Activated T-helper 2 cell treated with anti-CD3 and anti-CD28 coated beads, Interferon-gamma antibody, Interleukin-2, Interleukin-4, amounts not matched to agents 10 μg/mL and 5 μg/mL and 100 μg/mL, durations not matched to agents 14 hours and 24 hours and 36 hours (primary cell): ENCODE results near the gene IFNA6. TPM values are rescaled to one million over a fixed set of nuclear protein-coding genes. Genes with fewer than 3 reads are reported as not detected.
"Not testable (repeated sequence)": the region's sequence is repeated elsewhere in the genome, so short reads cannot be mapped to it uniquely, and the experiment has no call there.

Experiments used
- DNase-seq: peaks from one replicate; pipeline ENCODE4 v3.0.0; 2021; ENCODE audit warnings: low spot score
- H3K27ac Mint-ChIP-seq: one replicate; pipeline ENCODE4 v1.8.0; 2021; ENCODE audit warnings: mixed read lengths
- H3K27me3 Mint-ChIP-seq: one replicate; pipeline ENCODE4 v1.8.0; 2021; ENCODE audit warnings: low read depth, mixed read lengths
- H3K36me3 Mint-ChIP-seq: one replicate; pipeline ENCODE4 v1.8.0; 2021; ENCODE audit warnings: low read depth, mixed read lengths
- H3K4me1 Mint-ChIP-seq: one replicate; pipeline ENCODE4 v1.8.0; 2021; ENCODE audit warnings: low read depth, mixed read lengths
- H3K4me3 Mint-ChIP-seq: one replicate; pipeline ENCODE4 v1.8.0; 2021; ENCODE audit warnings: low read depth, mild to moderate bottlenecking, moderate library complexity, mixed read lengths
- H3K9me3 Mint-ChIP-seq: one replicate; pipeline ENCODE4 v1.8.0; 2021; ENCODE audit warnings: mixed read lengths
- intact Hi-C: fragments of 100-400 bp; cut with micrococcal nuclease; formaldehyde crosslinking; loops from one replicate; pipeline ENCODE4 v1.15.1; 2023
- total RNA-seq: library from RNA; stranded (reverse); gene quantifications from 2 replicates; pipeline ENCODE4 v1.2.3, GENCODE V29; 2022

IFNA6 gene
- total RNA-seq, result not detected in 2 replicates

DNA sequence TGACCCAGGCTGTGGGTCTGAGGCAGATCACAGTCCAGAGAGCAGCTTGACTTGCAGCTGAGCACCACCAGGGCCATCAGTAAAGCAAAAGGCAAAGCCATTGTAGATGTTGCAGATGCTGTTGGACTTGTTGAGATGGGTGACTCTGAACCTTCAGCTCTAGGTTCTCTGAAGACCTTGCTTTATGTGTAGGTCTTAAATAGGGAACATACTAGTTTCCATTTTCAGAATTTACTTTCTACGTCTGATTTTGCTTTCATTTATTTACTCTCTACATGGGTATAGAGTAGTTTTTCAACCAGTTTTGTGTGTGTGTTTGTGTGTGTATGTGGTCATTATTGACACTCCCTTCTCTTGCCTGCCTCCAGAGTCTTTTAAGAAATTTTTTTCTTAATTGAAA is at the start of gene IFNA6:
Gene IFNA6, minus strand, starts transcription at position 101 of the 400 bp plus-strand sequence. Its CDS starts 0 bp downstream, at position 101.
- Mint-ChIP-seq H3K4me1 (no peaks in the 10 kb centered on the region), H3K36me3 (peaks cover 4% of the 10 kb centered on the region), H3K9me3 (peaks cover 14% of the 10 kb centered on the region), H3K27me3 (peaks cover 37% of the 10 kb centered on the region), H3K4me3 (no peak within 1 kb of the TSS), H3K27ac (no peak within 1 kb of the TSS)
- DNase-seq, result no peak
- intact Hi-C loops, result no loop called here

DNA sequence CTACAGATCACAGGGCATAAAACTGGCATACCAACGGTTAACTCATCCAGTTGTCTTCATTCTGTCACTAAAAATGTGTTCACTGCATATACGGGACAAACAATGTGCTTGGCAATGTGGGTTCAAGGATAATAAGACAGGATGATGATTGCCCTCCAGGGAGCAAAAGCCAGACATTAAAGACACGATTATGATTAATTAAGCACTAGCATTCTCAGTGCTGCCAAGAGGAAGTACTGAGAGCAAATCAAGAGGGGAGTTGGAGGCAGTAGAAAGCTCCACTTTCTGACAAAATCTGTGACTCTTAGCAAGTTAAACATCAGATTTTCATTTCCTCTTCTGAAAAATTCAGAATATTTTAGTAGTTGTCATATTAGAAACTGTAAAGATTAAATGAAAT is 49.3 kb upstream of the IFNA6 start:
- peaks cover 68% of the 10 kb centered on the region for H3K27me3 Mint-ChIP-seq
- intact Hi-C loops, result loop anchor here (5.0 kb wide), 1 partner anchor 37 kb away; no protein-coding TSS in a partner anchor
- DNase-seq, result no peak
- H3K4me1 Mint-ChIP-seq, result peaks cover 25% of the 10 kb centered on the region
- no peak overlapping the region for H3K27ac Mint-ChIP-seq
- H3K4me3 Mint-ChIP-seq, result no peak overlapping the region
- H3K36me3 Mint-ChIP-seq, result no peaks in the 10 kb centered on the region
- no peaks in the 10 kb centered on the region for H3K9me3 Mint-ChIP-seq

DNA sequence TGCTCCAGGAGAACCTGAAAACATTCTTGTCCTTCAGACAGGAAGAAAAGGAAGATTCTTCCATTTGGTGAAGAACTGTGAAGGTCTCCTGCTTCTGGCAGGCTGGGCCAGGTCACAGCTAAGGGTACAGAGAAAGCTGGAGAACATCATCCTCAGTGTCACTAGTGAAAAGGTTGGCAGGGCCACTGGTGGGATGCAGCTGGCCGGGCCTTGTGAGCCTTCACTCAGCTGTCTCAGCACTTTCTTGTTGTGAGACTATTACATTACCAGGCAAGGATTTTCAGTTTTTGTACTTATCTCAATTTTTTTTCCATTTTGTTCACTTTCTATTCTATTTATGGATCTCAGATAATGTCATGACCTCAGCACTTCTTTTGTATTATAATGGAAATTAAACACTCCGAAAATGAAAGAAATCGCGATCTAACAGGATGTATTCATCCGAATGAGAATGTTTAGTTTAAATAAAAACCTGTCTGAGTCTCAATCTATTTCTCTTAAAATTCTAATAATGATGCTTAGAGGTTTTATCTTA is 48.3 kb upstream of the IFNA6 start:
- Mint-ChIP-seq H3K27ac (no peak overlapping the region), H3K27me3 (peaks cover 62% of the 10 kb centered on the region), H3K9me3 (no peaks in the 10 kb centered on the region), H3K36me3 (no peaks in the 10 kb centered on the region), H3K4me1 (peaks cover 25% of the 10 kb centered on the region), H3K4me3 (no peak overlapping the region)
- intact Hi-C loops, result no loop called here
- no peak for DNase-seq

DNA sequence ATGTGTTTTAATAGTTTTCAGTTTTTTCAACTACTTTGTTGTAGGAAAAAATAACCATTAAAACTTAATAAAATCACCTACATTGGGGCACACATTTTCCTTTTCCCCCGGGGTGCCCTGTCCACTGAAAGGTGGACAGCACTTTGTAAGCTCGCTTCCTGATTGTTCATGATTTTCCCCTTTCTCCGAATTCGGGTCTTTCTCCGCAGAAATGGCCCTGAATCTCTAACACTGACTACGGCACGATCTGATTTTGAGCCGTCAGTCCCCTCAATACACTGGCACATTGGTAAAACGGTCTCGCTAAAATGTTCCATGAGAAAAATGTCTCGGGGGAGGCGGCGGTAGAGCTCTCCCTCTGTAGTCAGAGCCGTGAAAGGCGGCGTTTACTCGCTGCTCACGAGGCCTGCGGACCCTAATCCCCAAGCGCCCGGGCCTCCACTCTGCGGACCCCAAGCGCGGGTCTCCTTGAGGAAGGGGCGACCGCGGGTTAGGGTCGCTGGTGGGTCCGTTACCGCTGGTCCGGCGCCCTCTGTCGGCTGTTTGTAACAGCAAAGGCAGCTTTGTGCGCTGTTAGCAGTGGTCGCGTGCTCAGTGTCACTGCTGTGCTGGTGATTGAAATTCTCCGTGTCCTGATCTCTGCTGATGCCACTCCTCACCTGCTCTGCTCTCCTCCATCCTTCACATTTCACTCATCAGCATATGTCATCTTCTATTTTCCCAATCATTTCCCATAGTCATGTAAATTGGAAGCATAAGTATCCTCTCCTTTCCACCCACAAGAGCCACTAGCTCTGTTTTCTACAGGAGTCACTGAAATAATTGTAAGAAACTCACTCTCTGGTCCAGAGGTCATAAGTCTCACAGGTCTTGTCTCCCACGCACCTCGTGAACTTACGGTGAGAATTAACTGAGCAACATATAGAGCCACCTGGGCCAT is 45.4 kb upstream of the IFNA6 start:
- Mint-ChIP-seq H3K9me3 (no peaks in the 10 kb centered on the region), H3K4me3 (peak overlapping the region; percentile 81), H3K27ac (no peak overlapping the region), H3K4me1 (peaks cover 16% of the 10 kb centered on the region), H3K36me3 (no peaks in the 10 kb centered on the region), H3K27me3 (peaks cover 65% of the 10 kb centered on the region)
- peak; percentile 33 for DNase-seq
- intact Hi-C loops, result loop anchor here (1.0 kb wide), 1 partner anchor 70 kb away; no protein-coding TSS in a partner anchor

DNA sequence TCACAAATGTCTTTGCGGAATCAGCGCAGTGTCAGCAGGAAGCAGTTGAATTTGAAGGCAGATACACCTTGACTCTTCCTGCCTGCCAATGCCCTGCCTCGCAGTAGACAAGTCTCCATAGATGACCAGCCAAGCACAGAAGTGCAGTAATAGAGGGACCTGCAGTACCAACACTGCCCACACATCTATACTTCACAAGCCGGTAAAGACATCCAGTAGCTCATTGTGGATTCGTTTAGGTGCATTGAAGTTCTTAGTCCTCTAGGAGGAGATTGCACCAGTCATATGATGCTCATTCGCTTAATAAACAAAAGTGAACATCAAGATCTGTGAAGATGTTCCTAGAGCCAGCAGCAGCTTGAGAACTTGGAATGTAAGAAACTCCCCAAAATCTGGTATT is 41.6 kb upstream of the IFNA6 start:
- H3K9me3 Mint-ChIP-seq, result no peaks in the 10 kb centered on the region
- H3K36me3 Mint-ChIP-seq, result no peaks in the 10 kb centered on the region
- no peak for DNase-seq
- no peak overlapping the region for H3K4me3 Mint-ChIP-seq
- intact Hi-C loops, result no loop called here
- H3K4me1 Mint-ChIP-seq, result peaks cover 10% of the 10 kb centered on the region
- no peak overlapping the region for H3K27ac Mint-ChIP-seq
- peaks cover 67% of the 10 kb centered on the region for H3K27me3 Mint-ChIP-seq

DNA sequence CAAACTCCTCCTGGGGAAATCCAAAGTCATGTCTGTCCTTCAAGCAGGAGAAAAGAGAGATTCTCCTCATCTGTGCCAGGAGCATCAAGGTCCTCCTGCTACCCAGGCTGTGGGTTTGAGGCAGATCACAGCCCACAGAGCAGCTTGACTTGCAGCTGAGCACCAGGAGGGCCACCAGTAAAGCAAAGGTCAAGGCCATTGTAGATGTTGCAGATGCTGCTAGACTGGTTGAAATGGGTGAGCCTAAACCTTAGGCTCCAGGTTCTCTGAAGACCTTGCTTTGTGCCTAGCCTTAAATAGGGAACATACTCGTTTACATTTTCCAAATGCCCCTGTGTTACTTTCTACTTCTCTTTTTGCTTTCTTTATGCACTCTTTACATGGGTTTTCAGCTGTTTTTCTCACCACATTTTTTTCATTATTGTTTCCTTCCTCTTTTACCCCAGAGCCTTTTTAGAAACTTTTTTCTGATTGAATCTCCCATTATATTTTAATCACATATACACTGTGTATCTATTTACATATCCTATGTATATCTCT is 34.5 kb upstream of the IFNA6 start, which contains the start of gene IFNA2:
Gene IFNA2, minus strand, starts transcription at position 268 of the 540 bp plus-strand sequence. Its CDS starts 69 bp downstream, at position 199.
- Mint-ChIP-seq H3K4me3 (no peak within 1 kb of the TSS), H3K4me1 (peaks cover 15% of the 10 kb centered on the region), H3K27ac (no peak within 1 kb of the TSS), H3K27me3 (peaks cover 52% of the 10 kb centered on the region), H3K36me3 (no peaks in the 10 kb centered on the region), H3K9me3 (no peaks in the 10 kb centered on the region)
- intact Hi-C loops, result no loop called here
- no peak for DNase-seq

DNA sequence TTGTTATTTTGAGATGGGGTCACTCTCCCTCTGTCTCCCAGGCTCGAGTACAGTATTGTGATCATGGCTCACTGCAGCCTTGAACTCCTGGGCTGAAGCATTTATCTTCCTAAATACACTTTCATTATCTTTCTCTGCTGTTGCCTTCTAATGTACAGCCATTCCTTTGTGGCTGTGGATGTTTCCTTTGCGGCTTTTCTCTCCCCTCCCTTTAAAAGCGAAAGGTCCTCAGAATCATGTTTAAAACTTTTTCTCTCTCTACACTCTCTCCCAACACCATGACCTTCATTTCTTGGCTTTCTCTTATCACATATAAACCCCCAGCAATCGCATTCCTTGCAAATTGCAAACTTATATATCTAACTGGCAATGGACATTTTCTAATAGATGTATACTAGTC is 32.9 kb upstream of the IFNA6 start:
- Mint-ChIP-seq H3K27ac (no peak overlapping the region), H3K36me3 (no peaks in the 10 kb centered on the region), H3K9me3 (no peaks in the 10 kb centered on the region), H3K27me3 (peaks cover 55% of the 10 kb centered on the region), H3K4me3 (peak overlapping the region; percentile 0), H3K4me1 (peaks cover 19% of the 10 kb centered on the region)
- intact Hi-C loops, result loop anchor here (5.0 kb wide), 1 partner anchor 49 kb away; no protein-coding TSS in a partner anchor
- DNase-seq, result no peak

DNA sequence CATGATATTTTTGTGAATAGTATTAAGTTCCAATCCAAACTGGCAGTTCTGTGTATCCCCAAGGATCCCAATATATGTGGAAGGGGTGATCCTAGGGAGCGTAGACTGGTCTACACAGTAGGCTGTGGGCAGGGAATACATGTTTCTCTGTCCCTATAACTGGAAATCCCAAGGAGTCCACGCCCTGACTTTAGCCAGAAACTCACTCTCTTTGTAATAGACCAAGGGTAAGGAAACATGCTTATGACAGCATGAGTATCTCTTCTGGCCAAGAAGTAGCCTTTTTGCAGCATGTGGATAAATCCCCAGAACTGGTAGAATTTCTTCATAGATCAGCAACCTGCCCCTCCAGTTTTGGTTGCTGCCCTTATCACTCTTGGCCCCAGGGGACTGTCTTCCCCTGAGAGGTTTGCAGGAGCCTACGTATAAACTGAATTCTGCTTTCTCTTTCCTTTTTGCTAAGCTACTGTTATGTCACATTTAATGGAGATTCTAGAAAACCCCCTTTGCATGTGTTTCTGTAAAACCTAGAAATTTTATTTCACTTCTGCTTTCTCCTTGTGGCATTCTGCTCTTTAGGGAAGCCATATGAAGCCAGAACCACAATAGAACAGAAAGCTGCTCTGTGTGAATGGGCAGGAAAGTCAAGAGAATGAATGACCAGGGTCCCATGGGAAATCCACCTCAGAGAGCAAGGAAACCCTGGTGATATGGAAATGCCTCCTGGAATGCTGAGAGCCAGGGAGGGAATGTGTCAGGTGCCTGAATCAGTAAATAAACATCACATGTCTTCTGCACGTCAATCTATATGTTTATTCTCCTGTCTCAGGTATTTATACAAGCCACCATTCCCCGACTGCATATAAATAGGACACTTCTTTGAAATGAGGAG is 31.0 kb upstream of the IFNA6 start:
- H3K36me3 Mint-ChIP-seq, result no peaks in the 10 kb centered on the region
- H3K27me3 Mint-ChIP-seq, result peaks cover 54% of the 10 kb centered on the region
- intact Hi-C loops, result loop anchor here (1.0 to 5.0 kb wide), 2 partner anchors 24 to 51 kb away; no protein-coding TSS in a partner anchor
- no peak overlapping the region for H3K4me3 Mint-ChIP-seq
- peaks cover 21% of the 10 kb centered on the region for H3K4me1 Mint-ChIP-seq
- no peak for DNase-seq
- H3K27ac Mint-ChIP-seq, result no peak overlapping the region
- no peaks in the 10 kb centered on the region for H3K9me3 Mint-ChIP-seq

DNA sequence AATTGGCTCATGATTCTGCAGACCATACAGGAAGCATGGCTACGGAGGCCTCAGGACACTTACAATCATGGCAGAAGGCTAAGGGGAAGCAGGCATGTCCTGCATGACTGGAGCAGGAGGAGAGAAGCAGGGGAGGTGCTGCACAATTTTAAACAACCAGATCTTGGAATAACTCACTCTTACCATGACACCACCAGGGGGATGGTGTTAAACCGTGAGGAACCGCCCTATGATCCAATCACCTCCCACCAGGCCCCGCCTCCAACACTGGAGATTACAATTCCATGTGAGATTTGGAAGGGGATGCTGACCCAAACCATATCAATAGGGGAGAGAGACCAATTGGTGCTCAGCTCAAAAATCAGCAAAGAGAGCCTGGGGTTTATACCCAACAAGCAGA is 20.8 kb upstream of the IFNA6 start:
- H3K27ac Mint-ChIP-seq, H3K9me3 Mint-ChIP-seq, DNase-seq, intact Hi-C loops, H3K4me3 Mint-ChIP-seq, H3K4me1 Mint-ChIP-seq, H3K36me3 Mint-ChIP-seq: not testable (repeated sequence)
- H3K27me3 Mint-ChIP-seq, result peaks cover 42% of the 10 kb centered on the region

DNA sequence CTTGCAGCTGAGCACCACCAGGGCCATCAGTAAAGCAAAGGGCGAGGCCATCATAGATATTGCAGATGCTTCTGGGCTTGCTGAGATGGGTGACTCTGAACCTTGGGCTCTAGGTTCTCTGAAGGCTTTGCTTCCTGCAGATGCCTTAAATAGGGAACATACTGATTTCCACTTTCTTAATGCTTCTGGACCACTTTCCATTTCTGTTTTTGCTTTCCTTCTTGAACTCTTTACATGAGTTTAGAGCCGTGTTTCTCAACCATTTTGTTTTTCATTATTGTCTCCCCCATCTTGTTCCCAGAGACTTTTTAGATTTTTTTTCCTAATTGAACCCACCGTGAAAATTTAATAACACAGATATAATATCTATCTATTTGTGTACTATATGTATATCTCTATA is 17.3 kb upstream of the IFNA6 start, which contains the start of gene IFNA13:
Gene IFNA13, minus strand, starts transcription at position 101 of the 400 bp plus-strand sequence. Its CDS starts 47 bp downstream, at position 54.
- intact Hi-C loops, result no loop called here
- Mint-ChIP-seq H3K4me1 (no peaks in the 10 kb centered on the region), H3K9me3 (no peaks in the 10 kb centered on the region), H3K27me3 (peaks cover 49% of the 10 kb centered on the region), H3K4me3 (no peak within 1 kb of the TSS), H3K27ac (no peak within 1 kb of the TSS), H3K36me3 (no peaks in the 10 kb centered on the region)
- no peak for DNase-seq

DNA sequence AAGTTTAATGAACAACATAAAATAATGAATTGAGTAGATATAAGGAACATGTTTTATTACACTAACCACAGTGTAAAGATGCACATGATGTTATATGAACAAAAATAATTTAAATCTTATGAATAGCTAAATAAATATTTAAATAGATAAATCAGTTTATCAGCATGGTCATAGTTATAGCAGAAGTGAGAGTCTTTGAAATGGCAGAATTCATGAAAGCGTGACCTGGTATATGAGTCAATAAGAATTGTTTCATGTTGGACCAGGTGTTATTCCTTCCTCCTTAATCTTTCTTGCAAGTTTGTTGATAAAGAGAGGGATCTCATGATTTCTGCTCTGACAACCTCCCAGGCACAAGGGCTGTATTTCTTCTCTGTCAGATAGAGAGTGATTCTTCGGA is 16.5 kb upstream of the IFNA6 start:
- H3K4me1 Mint-ChIP-seq, H3K36me3 Mint-ChIP-seq, H3K27ac Mint-ChIP-seq, intact Hi-C loops, H3K4me3 Mint-ChIP-seq, H3K9me3 Mint-ChIP-seq, DNase-seq: not testable (repeated sequence)
- peaks cover 47% of the 10 kb centered on the region for H3K27me3 Mint-ChIP-seq

DNA sequence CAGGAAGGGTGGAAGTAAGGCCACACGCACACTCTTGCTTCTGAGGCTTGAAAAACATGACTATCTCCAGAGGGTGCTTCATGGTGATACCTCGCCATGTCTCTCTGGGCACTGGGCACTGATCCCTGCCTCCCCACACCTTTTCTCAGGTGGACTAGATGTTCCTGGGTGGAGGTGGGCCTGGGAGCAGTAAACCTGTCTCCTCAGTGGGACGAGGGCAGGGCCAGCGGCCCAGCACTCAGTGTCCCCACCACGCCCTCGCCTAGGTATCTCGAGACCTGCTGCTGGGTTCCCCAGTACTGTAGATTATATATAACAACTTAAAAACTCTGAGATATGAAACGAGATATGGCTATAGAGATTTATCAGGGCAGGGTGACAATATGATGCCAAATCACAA is 11.6 kb upstream of the IFNA6 start:
- no peak overlapping the region for H3K4me3 Mint-ChIP-seq

More for the DNA sequence above, 11.6 kb upstream of the IFNA6 start:
- peaks cover 19% of the 10 kb centered on the region for H3K4me1 Mint-ChIP-seq
- no peak overlapping the region for H3K27ac Mint-ChIP-seq
- H3K9me3 Mint-ChIP-seq, result no peaks in the 10 kb centered on the region
- no peak for DNase-seq
- H3K27me3 Mint-ChIP-seq, result peaks cover 24% of the 10 kb centered on the region
- H3K36me3 Mint-ChIP-seq, result no peaks in the 10 kb centered on the region
- intact Hi-C loops, result no loop called here
